HPDE6-E6E7 (cell line): ENCODE measurements around the gene PPA1.
"Not testable (repeated sequence)": the region's sequence is repeated elsewhere in the genome, so short reads cannot be mapped to it uniquely, and the experiment has no call there.

Experiments used
- DNase-seq: peaks from one replicate; pipeline ENCODE4 v3.0.0; 2011; ENCODE audit warnings: missing footprints; ENCODE audit errors: extremely low spot score

PPA1 gene

DNA sequence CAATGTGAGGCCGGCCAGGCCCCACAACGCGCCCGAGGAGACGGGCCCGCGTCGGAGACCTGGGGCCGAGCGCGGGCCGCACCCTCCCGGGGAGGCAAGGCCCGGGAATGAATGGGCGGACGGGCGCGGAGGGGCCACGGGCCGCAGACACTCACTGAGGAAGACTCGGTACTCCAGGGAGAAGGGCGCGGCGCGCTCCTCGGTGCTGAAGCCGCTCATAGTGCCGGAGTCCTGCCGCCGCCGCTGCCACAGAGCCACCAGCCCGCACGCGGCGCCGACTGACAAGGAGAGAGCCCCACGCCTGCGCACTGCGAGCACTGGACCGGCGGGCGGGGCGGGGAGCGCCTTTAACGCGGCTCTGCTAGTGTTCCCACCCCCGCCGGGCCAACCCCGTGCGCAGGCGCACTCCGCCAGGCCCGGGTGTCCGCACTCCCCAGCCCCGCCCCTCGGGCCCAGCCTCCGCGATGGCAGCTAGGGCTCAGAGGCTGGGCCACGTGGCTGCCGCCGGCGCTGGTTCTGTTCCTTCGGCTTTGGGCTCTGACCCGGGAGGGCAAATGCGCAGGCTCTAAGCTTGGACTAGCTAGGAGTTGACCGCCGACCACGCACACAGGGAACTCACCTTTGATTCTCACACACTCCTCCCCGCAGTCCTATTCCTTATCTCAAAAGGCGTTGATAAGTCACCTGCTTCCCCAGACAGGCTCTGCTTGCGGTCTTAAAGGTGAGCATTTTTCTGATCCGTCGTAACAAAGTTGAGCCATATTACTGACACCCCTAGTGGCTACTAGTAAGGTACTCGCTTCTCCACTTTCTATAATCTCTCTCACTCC, at the start of gene PPA1:
Gene PPA1 (minus strand): TSS at position 321 of the 830 bp plus-strand sequence. CDS start 102 bp downstream, at position 219.
- DNase-seq, result peak; percentile 99

DNA sequence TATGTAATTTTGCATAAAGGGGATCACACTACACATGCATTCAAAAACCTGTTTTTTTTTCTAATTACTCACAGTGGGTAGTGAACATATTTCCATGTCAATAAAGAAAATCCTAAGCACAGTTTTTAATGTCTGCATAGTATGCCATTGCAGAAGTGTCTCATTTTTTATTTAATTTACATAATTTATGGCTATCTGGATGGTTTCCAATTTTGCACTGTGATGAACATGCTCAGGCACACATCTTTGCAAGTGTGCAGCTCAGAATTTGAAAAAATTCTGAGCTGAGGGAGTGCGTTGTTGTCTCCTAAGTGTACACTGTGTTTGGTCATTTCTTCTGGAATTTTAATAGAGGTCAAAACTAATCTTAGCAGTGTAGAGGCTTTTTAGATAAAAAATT, 48.4 kb upstream of the PPA1 start:
- no peak for DNase-seq

DNA sequence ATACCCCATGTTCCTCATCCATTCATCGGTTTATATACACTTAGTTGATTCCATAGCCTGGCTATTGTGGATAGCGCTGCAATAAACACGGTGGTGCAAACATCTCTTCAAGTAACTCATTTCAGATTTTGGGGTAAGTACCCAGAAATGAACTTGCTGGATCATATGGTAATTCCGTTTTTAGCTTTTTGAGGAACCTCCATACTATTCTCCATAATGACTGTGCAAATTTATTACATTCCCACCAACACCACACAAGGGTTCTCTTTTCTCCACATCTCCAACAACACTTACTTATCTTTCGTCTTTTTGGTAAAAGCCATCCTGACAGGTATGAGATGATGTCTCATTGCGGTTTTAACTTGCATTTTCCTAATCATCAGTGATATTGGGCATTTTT, 46.9 kb upstream of the PPA1 start:
- DNase-seq, result no peak

DNA sequence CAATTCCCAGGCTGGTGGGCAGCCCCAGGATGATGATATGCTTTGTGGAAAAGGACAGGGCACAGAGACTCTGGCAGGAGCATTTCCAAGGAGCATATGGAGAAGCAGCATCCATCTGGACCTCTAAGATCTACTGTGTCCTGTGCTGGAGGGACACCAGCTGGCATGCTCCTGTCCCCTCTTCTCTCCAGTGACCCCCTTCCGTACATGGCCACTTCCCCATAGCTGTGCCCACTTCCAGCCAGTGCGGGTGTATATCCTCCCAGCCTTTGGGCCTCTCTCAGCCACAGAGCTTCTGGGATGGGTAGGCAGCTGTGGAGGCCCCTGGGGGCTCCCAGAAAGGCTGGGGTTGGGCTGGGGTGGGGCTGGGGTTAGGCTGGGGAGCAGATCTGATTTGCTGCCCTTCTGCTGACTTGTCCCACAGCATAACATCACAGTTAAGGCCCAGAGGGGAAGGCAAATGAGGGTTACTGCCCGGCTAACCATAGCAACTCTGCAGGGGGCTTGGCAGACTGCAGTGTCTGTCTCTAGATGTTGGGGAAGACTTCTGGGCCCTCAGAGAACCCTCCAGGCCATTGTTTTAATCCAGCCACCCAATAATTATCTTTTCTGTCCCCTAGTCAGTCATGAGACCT, 44.3 kb upstream of the PPA1 start:
- DNase-seq, result no peak

DNA sequence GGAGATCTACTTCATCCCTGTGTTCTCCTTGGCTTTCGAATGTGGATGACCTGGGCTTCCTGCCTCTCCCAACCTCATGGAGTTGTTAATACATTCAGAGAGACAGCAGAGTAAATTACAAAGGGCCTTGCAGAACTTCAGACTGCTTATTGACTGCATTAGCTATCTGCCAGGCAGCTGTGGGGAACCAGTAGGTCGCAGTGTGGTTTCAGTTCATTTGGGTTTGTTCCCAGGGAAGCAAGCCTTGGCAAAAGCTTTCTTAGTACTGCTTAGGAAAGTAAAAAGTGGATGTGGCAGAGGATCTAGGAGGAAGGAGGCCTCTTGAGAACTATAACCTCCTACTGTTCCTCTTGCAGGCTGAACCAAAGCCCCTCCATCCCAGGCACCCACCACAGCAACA, 41.4 kb upstream of the PPA1 start:
- DNase-seq, result no peak

DNA sequence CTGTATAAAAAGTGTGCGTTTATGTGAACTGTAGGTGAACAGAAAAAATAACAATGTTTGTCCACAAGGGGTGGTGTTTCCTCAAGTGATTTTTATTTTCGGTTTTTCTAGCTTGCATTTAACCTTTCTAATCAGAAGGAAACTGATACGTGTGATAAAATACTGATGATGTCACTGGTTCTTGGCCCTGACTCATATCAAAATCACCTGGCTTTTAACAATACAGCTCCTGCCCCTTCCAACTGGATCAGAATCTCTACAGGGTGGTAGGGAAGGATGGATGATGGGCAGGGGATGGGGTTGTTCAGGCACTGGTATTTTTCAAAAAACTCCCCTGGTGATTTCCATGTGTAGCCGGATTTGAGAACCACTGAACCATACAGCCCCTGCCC, 39.7 kb upstream of the PPA1 start:
- DNase-seq, result peak; percentile 21

DNA sequence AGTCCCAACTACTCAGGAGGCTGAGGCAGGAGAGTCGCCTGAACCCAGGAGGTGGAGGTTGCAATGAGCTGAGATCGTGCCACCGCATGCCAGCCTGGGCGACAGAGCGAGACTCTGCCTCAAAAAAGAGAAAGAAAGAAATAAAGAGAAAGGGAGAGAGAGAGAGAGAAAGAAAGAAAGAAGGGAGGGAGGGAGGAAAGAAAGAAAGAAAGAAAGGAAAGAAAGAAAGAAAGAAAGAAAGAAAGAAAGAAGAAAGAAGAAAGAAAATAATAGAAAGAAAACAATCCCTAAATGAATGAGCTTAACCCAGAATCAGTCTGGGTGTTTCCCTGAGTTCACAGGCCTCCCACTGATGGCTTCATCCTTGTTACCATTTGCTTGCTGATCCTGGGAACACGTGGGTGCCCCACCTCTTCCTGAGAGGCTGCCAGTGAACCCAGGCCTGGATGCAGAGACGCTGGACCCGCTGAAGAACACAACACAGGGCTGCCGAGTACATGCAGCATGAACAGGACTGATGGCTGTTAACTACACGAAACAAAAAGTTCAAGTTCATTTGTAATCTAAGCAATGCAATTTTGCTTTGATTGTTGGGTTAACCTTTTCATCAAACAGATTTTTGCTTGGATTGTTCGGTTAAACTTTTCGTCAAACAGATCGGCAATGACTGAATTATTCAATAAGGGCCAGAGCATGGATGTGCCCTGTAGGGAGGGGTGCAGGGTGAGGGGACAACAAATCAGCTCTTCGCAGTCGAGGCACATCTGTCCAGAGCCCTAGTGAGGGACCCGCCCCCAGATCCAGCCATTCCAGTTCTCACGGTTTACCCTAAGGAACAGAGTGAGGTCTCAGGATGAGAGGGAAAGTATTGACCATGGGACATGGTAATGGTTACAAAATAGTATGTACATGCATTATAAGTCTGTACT, 39.0 kb upstream of the PPA1 start:
- DNase-seq, result no peak

DNA sequence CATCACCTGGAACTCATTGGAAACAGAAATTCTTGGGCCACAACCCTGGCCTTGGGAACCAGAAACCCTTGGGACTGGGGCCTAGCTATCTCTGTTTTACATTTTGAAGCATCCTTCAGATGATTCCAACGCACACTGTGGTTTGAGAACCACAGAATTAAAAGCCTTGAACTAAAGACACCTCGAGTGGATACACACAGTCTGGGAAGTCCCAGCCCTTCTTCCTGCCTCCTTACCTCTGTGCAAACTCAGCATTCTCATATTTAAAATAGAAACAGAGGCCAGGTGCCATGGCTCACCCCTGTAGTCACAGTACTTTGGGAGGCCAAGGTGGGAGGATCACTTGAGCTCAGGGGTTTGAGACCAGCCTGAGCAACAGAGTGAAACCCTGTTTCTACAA, 37.7 kb upstream of the PPA1 start:
- DNase-seq, result no peak

DNA sequence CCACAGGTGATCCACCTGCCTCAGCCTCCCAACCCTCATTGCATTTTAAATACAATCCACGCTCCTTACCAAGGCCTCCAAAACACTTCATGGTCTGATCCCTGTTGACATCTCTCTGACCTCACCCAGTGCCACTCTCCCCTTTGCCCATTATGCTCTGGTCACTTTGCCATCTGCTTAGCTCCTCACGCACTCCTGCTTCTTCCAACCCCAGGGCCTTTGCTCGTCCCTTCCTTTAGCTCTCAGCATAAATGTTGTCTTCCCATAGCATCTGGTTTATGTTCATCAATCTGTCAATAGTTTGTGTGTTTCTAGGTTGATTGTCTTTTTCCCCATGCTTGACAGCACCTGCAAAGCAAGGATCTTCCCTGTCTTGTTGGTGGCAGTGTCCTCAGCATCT, 36.5 kb upstream of the PPA1 start:
- DNase-seq, result no peak

DNA sequence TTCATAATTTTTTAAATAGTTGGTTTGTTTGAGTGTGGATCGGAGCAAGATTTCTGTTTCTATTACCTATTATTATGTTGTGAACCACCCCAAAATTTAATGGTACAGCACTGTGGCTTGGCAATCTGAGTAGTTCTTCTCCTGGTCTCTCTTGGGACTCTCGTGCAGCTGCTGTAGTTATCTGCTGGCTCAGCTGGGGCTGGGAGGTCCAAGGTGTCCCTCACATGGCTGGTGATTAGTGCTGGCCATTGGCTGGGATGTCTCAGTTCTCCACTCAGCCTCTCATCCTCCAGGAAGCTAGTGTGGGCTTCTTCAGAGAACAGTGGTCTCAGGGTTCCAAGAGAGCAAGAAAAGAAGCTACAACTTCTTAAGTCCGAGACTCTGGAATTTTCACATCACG, 35.1 kb upstream of the PPA1 start:
- no peak for DNase-seq

DNA sequence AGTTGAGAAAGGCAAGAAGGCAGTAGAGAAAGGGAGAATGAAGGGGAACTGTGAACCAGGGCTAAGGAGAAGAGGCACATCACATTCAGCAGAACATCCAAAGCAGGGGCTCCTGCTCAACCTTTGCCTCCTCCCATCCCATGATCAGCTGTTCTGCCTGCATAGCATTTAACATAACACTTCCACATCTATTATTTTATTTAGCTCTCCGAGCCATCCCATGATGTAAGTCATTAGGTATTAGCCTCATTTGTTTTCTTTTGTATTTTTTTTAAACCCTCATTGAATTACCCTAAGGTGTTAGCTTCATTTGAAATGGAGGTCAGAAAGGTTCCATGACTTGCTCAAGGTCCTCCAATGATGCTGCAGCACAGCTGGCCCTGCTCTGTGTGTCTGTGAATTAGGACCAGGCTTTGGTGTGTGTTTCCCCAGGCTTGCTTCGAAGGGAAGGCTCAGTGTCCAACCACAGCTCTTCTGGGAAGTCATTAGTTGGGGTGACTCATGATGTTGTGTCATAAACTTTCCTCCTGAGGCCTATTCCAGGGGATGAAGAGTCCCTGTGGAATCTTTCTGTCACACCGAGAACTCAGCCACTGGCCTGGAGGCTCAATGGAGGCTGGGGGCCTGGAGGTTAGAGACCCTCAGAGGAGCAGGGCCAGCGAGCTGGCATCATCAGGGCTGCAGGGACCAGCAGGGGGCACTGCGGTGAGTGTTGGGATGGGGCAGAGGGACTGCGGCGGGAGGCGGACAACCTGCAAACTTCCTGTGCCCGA, 34.1 kb upstream of the PPA1 start:
- DNase-seq, result peak; percentile 97

DNA sequence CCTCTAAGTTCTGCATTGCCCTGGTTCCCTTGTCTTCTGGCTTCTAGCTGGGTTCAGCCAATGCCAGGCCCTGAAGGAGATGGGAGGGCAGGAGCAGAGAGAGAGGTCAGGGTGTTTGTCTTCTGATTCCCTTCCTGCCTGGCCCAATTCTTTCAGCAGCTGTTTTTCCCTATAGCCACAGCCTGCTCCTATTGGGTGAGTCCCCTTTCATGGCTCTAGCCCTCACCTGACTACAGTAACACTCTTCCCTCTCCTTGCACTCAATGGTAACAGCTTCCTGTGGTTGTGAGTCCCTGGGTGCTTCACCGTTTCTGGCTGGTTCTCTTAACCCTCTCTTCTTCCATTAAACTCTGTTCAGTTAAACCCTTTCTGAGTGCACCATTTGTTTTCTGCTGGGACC, 33.5 kb upstream of the PPA1 start:
- no peak for DNase-seq

DNA sequence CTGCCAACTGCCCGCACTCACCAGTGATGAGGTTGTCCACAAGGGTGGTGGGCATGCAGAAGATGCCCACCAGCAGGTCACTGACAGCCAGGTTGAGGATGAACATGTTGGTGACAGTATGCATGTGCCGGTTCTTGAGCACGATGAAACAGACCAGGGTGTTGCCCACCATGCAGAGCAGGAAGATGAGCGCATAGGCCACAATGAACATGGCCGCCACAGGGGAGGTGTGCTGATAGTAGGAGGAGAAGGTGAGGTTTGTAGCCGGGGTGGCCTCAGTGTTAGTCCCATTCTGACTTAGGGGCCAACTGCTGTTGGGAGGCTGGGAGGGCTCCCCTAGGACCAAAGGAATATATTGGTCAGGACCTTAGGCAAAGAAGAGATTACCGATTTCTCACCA, 32.8 kb upstream of the PPA1 start:
- no peak for DNase-seq

DNA sequence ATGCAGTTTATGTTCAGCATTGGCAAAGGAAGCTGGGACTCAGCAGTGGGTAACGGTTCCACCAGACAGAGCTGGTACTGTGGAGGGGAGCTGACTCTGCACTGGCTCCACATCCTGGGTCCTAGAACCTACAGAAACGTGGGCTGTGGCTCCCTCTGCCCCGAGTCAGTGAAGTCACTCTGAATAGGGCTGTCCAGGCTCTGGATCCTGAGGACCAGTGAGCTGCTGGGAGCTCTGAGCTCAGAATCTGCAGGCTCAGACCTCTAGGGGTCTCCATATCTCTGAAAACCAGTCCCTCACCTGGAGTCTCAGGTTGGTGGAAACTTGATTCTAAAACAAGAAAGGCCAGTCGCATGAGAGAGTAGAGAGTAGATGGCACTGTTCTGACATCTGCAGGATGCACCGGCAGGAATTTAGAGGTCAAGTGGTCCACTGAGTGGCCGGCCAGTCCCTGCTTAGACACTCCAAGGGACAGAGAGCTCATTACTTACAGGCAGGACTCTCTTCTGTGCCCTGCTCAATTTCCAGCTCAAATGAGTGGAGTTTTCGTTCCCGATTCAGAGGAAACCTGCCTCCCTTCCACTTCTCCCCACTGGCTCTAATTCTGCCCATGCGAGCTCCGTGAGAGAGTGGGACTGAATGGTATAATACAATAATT, 31.9 kb upstream of the PPA1 start:
- peak; percentile 31 for DNase-seq

DNA sequence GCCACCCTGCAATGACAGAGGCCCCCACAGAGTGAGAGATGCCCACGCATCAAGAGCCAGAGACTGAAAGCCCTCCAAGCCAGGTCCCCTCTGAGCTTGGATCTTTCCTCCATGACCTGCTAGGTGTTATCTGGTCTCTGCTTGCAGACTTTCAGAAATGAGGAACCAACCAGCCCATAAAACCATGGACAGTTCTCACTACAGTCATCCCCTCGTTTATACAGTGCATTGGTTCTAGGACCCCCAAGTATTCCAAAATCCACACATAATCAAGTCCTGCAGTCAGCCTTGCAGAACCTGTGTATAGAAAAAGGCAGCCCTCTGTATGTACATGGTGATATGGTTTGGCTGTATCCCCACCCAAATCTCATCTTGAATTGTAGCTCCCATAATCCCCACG, 27.5 kb upstream of the PPA1 start:
- no peak for DNase-seq

DNA sequence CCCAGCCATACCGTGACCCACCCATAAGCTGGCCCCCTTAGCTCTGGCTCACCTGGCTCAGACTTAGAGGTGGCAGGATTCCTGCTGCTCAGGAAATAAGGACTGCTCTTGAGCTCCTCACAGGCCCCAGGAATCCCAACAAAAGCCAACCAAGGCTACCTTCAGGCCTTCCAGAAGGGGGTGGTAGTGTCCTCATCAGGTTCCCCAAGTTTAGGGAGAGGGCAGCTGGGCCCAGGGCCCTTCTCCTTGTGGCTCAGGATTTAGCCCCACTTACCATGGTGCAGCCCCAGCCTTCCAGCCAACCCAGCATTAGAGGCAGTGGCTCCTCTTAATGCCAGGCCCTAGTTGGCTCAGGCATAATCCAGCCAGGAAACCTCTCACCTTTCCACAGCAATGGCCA, 27.0 kb upstream of the PPA1 start:
- DNase-seq, result no peak

DNA sequence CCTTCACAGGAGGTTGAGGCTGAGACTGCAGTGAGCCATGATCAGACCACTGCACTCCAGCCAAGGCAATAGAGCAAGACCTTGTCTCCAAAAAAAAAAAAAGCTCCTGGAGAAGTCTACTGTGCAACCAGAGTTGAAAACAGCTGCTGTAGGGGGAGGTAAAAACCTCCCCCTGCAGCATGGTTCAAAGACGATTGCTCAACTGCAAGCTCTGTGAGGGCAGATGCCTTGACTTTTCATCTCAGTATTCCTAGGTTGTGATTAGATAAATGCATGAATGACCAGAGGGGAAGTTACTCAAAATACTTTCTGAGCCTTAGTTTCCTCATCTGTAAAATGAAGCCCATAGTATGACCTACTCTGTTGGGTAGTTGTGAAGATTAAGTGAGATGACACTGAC, 25.0 kb upstream of the PPA1 start:
- DNase-seq, result no peak

DNA sequence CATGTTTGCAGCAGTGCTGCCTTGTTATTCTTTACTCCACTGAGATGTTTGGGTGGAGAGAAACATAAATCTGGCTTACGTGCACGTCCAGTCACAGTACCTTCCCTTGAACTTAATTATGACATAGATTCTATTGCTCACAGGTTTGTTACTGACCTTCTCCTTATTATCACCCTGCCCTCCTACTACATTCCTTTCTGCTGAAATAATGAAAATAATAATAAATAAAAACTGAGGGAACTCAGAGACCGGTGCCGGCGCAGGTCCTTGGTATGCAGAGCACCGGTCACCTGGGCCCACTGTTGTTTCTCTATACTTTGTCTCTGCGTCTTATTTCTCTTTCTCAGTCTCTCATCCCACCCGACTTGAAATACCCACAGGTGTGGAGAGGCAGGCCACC, 24.6 kb upstream of the PPA1 start:
- DNase-seq, result not testable (repeated sequence)

DNA sequence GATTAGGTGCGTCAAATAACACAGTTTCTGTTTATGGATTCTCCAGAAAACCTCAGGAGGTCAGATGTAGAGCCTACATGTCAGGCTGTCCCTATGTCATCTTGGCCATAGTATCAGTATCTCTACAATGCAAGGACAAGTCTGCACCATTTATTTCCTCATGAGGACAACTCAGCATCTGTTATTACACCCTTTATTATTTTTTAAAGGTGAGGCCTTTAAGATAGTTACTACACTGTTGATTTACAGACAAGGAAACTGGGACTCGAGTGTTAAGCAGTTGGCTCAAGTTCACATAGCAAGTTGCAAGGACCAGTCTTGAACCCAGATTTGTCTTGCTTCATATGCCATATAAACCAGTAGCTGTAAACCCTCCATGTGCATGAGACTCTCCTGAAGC, 23.2 kb upstream of the PPA1 start:
- DNase-seq, result no peak

DNA sequence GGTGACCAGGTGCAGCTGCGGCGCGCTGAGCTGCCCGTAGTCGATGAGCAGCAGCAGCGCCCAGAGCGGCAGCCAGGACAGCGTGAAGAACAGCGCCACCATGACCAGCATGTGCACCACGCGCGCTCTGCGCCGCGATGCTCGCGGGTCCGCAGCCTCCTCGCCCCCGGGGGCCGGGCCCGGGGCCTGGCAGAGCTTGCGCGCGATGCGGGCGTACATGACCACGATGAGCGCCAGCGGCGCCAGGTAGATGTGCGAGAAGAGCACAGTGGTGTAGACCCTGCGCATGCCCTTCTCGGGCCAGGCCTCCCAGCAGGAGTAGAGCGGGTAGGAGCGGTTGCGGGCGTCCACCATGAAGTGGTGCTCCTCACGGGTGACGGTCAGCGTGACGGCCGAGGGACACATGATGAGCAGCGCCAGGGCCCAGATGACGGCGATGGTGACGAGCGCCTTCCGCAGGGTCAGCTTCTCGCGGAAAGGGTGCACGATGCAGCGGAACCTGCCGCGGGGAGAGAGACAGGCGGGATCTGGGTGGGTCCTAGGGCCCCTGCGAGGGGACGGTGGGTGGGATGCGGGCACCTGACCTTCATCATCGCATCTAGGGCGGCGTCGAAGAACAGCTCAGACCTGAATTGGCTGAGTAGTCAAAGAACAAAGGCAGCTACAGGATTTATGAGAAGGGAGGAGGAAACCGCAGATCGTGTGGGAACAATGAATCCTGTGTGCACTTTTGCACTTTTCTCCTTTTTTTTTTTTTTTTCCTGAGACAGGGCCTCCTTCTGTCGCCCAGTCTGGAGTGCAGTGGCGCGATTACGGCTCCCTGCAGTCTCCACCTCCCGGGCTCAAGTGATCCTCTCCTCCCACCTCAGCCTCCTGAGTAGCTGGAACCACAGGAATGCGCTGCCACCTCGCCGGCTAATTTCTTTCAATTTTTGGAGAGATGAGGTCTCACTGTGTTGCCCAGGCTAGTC, 22.4 kb upstream of the PPA1 start:
- DNase-seq, result peak; percentile 33
